Measurements from ENCODE around the gene PEAK3. TPM values are rescaled to one million over a fixed set of nuclear protein-coding genes. Genes with fewer than 3 reads are reported as not detected.
"Not testable (repeated sequence)": the region's sequence is repeated elsewhere in the genome, so short reads cannot be mapped to it uniquely, and the experiment has no call there.

The PEAK3 gene
- total RNA-seq, 2 experiments from 2014 or later, result 0.16 to 0.34 TPM

GRCh38 chr19:2286402-2287140, 4.6 kb upstream of the PEAK3 start:
- H3K4me3 Mint-ChIP-seq, result no peak overlapping the region
- ATAC-seq, result no peak
- H3K4me1 Mint-ChIP-seq (ENCODE audit: low read depth), result peaks cover 44% of the 10 kb centered on the region
- no peaks in the 10 kb centered on the region for H3K9me3 Mint-ChIP-seq (ENCODE audit: insufficient read depth)
- ChIA-PET POLR2A (interaction anchor here (0.7 to 1.2 kb wide), 3 partner anchors 10 to 16 kb away, joined by 3 to 6 read pairs (median 3); no protein-coding TSS in a partner anchor), CTCF (no interaction called here)
- peaks cover 5% of the 10 kb centered on the region for H3K36me3 Mint-ChIP-seq (ENCODE audit: low read depth)
- H3K27ac Mint-ChIP-seq, result no peak overlapping the region
- DNase-seq, result no peak
- peaks cover 5% of the 10 kb centered on the region for H3K27me3 Mint-ChIP-seq (ENCODE audit: low read depth)

- Mint-ChIP-seq H3K4me1 (ENCODE audit: low read depth) (peaks cover 32% of the 10 kb centered on the region), H3K4me3 (no peak overlapping the region), H3K27me3 (ENCODE audit: low read depth) (peaks cover 2% of the 10 kb centered on the region), H3K27ac (no peak overlapping the region), H3K36me3 (ENCODE audit: low read depth) (no peaks in the 10 kb centered on the region), H3K9me3 (ENCODE audit: insufficient read depth) (no peaks in the 10 kb centered on the region)
- CTCF ChIA-PET, result interaction anchor here (1.4 kb wide), 1 partner anchor 10 kb away, joined by 4 read pairs; no protein-coding TSS in a partner anchor
- DNase-seq, result no peak
- POLR2A ChIA-PET, result interaction anchor here (0.6 kb wide), 1 partner anchor 36 kb away, joined by 3 read pairs; no protein-coding TSS in a partner anchor
- ATAC-seq, result no peak
Observed at GRCh38 chr19:2283835-2284507, 2.0 kb upstream of the PEAK3 start.

- ATAC-seq (no peak), DNase-seq (no peak)
- CTCF ChIA-PET, result no interaction called here
- Mint-ChIP-seq H3K27me3 (ENCODE audit: low read depth) (no peaks in the 10 kb centered on the region), H3K4me1 (ENCODE audit: low read depth) (peaks cover 22% of the 10 kb centered on the region), H3K4me3 (peak overlapping the region; percentile 40), H3K9me3 (ENCODE audit: insufficient read depth) (no peaks in the 10 kb centered on the region), H3K27ac (no peak overlapping the region), H3K36me3 (ENCODE audit: low read depth) (no peaks in the 10 kb centered on the region)
- POLR2A ChIA-PET, result interaction anchor here (0.9 kb wide), 1 partner anchor 11 kb away, joined by 3 read pairs; no protein-coding TSS in a partner anchor
Observed at GRCh38 chr19:2282862-2283237, 875 bp upstream of the PEAK3 start.

- DNase-seq; H3K36me3 Mint-ChIP-seq (ENCODE audit: low read depth); H3K27me3 Mint-ChIP-seq (ENCODE audit: low read depth); H3K9me3 Mint-ChIP-seq (ENCODE audit: insufficient read depth); ATAC-seq; POLR2A ChIA-PET: not testable (repeated sequence)
- CTCF ChIA-PET, result interaction anchor here (0.7 to 1.0 kb wide), 2 partner anchors 22 to 46 kb away, joined by 3 to 5 read pairs; partner anchors contain the start of gene PLEKHJ1
- Mint-ChIP-seq H3K4me1 (ENCODE audit: low read depth) (peaks cover 22% of the 10 kb centered on the region), H3K27ac (peak overlapping the region; percentile 57), H3K4me3 (peak overlapping the region; percentile 66)
Observed at GRCh38 chr19:2281265-2282061, 512 bp downstream of the PEAK3 start.

GRCh38 chr19:2280633-2281264, 1.2 kb downstream of the PEAK3 start:
- CTCF ChIA-PET, result interaction anchor here (0.7 kb wide), 1 partner anchor 21 kb away, joined by 5 read pairs; no protein-coding TSS in a partner anchor
- DNase-seq (no peak), ATAC-seq (no peak)
- Mint-ChIP-seq H3K9me3 (ENCODE audit: insufficient read depth) (no peaks in the 10 kb centered on the region), H3K27ac (no peak overlapping the region), H3K36me3 (ENCODE audit: low read depth) (peaks cover 4% of the 10 kb centered on the region), H3K27me3 (ENCODE audit: low read depth) (no peaks in the 10 kb centered on the region), H3K4me1 (ENCODE audit: low read depth) (peaks cover 22% of the 10 kb centered on the region), H3K4me3 (no peak overlapping the region)
- POLR2A ChIA-PET, result no interaction called here

- ATAC-seq (no peak), DNase-seq (no peak)
- ChIA-PET CTCF (interaction anchor here (0.5 kb wide), 1 partner anchor 195 kb away, joined by 4 read pairs; no protein-coding TSS in a partner anchor), POLR2A (no interaction called here)
- peaks cover 35% of the 10 kb centered on the region for H3K4me1 Mint-ChIP-seq (ENCODE audit: low read depth)
- no peaks in the 10 kb centered on the region for H3K9me3 Mint-ChIP-seq (ENCODE audit: insufficient read depth)
- H3K4me3 Mint-ChIP-seq, result no peak overlapping the region
- no peaks in the 10 kb centered on the region for H3K27me3 Mint-ChIP-seq (ENCODE audit: low read depth)
- peaks cover 16% of the 10 kb centered on the region for H3K36me3 Mint-ChIP-seq (ENCODE audit: low read depth)
- H3K27ac Mint-ChIP-seq, result no peak overlapping the region
Observed at GRCh38 chr19:2278459-2279158, 3.4 kb downstream of the PEAK3 start.

GRCh38 chr19:2277138-2277537, 4.8 kb downstream of the PEAK3 start:
- ChIA-PET CTCF (interaction anchor here (0.8 kb wide), 1 partner anchor 37 kb away, joined by 3 read pairs; no protein-coding TSS in a partner anchor), POLR2A (interaction anchor here (0.6 to 1.0 kb wide), 2 partner anchors 10 to 97 kb away, joined by 3 read pairs; no protein-coding TSS in a partner anchor)
- peaks cover 37% of the 10 kb centered on the region for H3K4me1 Mint-ChIP-seq (ENCODE audit: low read depth)
- H3K27me3 Mint-ChIP-seq (ENCODE audit: low read depth), result no peaks in the 10 kb centered on the region
- no peaks in the 10 kb centered on the region for H3K9me3 Mint-ChIP-seq (ENCODE audit: insufficient read depth)
- H3K36me3 Mint-ChIP-seq (ENCODE audit: low read depth), result peaks cover 26% of the 10 kb centered on the region
- H3K4me3 Mint-ChIP-seq, result no peak overlapping the region
- H3K27ac Mint-ChIP-seq, result no peak overlapping the region
- DNase-seq (no peak), ATAC-seq (no peak)

GRCh38 chr19:2276429-2276986, 5.5 kb downstream of the PEAK3 start:
- no peak for ATAC-seq
- no peaks in the 10 kb centered on the region for H3K9me3 Mint-ChIP-seq (ENCODE audit: insufficient read depth)
- H3K36me3 Mint-ChIP-seq (ENCODE audit: low read depth), result peaks cover 31% of the 10 kb centered on the region
- peaks cover 36% of the 10 kb centered on the region for H3K4me1 Mint-ChIP-seq (ENCODE audit: low read depth)
- DNase-seq, result no peak
- no peak overlapping the region for H3K27ac Mint-ChIP-seq
- no peaks in the 10 kb centered on the region for H3K27me3 Mint-ChIP-seq (ENCODE audit: low read depth)
- CTCF ChIA-PET, result interaction anchor here (0.7 kb wide), 1 partner anchor 13 kb away, joined by 3 read pairs; no protein-coding TSS in a partner anchor
- POLR2A ChIA-PET, result interaction anchor here (0.9 to 1.0 kb wide), 2 partner anchors 10 to 11 kb away, joined by 3 read pairs; no protein-coding TSS in a partner anchor
- no peak overlapping the region for H3K4me3 Mint-ChIP-seq

GRCh38 chr19:2275588-2276428, 6.2 kb downstream of the PEAK3 start:
- ATAC-seq (no peak), DNase-seq (no peak)
- ChIA-PET CTCF (interaction anchor here (0.7 to 2.5 kb wide), 7 partner anchors 13 to 335 kb away, joined by 3 to 15 read pairs (median 3); no protein-coding TSS in a partner anchor), POLR2A (interaction anchor here (0.6 to 1.0 kb wide), 3 partner anchors 10 to 1770 kb away, joined by 3 read pairs; no protein-coding TSS in a partner anchor)
- no peaks in the 10 kb centered on the region for H3K9me3 Mint-ChIP-seq (ENCODE audit: insufficient read depth)
- no peaks in the 10 kb centered on the region for H3K27me3 Mint-ChIP-seq (ENCODE audit: low read depth)
- H3K27ac Mint-ChIP-seq, result no peak overlapping the region
- no peak overlapping the region for H3K4me3 Mint-ChIP-seq
- H3K36me3 Mint-ChIP-seq (ENCODE audit: low read depth), result peaks cover 35% of the 10 kb centered on the region
- H3K4me1 Mint-ChIP-seq (ENCODE audit: low read depth), result peaks cover 38% of the 10 kb centered on the region

Measured in activated CD8-positive, alpha-beta T cell treated with anti-CD3 and anti-CD28 coated beads, Interleukin-2, amount 10 ng/mL, durations not matched to agents 7 days and 5 days (primary cell).